Endothelial cell of umbilical vein (primary cell): ENCODE measurements around the gene ADARB2. TPM values are rescaled to one million over a fixed set of nuclear protein-coding genes. Genes with fewer than 3 reads are reported as not detected.
"Not testable (repeated sequence)": the region's sequence is repeated elsewhere in the genome, so short reads cannot be mapped to it uniquely, and the experiment has no call there.

Experiments
- BruUV-seq: library from RNA; stranded (reverse); fragments of 400-500 nt; replicated peaks from 2 replicates; lab custom pipeline; 2021; lab: Mats Ljungman, UMichigan
- CTCF ChIA-PET: fragments of 300-600, 350-600 bp; sonication (Branson Sonifier 250); formaldehyde crosslinking; loops from one replicate; lab custom pipeline; 2021; ENCODE audit warnings: antibody characterized with exemption, inconsistent platforms; lab: Charles Lee
- POLR2A ChIA-PET: fragments of 300-600, 350-600 bp; sonication (Branson Sonifier 250); formaldehyde crosslinking; loops from one replicate; lab custom pipeline; 2021; ENCODE audit warnings: antibody characterized with exemption, inconsistent platforms; lab: Charles Lee
- DNase-seq: peaks from one replicate; pipeline ENCODE4 v3.0.0-alpha.2; 2011; ENCODE audit warnings: low read depth, low spot score
- FAIRE-seq: peaks from 2 replicates; lab custom pipeline; 2011; peaks lifted over from hg19 to GRCh38; lab: Jason Lieb, UNC
- H2AFZ ChIP-seq: 2 replicates; pipeline ENCODE4 v1.6.0; 2012; ENCODE audit warnings: low read depth, low read length, control low read depth, inconsistent platforms
- H3K27ac ChIP-seq: 2 replicates; pipeline ENCODE4 v1.5.1; 2011; ENCODE audit warnings: low read depth, mild to moderate bottlenecking, control low read depth, low read length, moderate library complexity; ENCODE audit not compliant: insufficient read depth
- H3K27me3 ChIP-seq, 2 experiments: 2 replicates each; pipeline versions ENCODE4 v1.6.0 to v1.6.1; 2011; ENCODE audit warnings: low read length in 2 of 2, mixed read lengths in 1 of 2; ENCODE audit not compliant: control insufficient read depth in 2 of 2, insufficient read depth in 2 of 2
- H3K36me3 ChIP-seq, 2 experiments: 2 replicates in 1 of 2; 3 replicates in 1 of 2; pipeline ENCODE4 v1.5.1; 2011; ENCODE audit warnings: low read length in 2 of 2, mild to moderate bottlenecking in 1 of 2, moderate library complexity in 1 of 2; ENCODE audit not compliant: control insufficient read depth in 2 of 2, insufficient read depth in 2 of 2; ENCODE audit errors: extremely low read depth in 1 of 2
- H3K4me1 ChIP-seq: 3 replicates; pipeline ENCODE4 v1.5.1; 2011; ENCODE audit warnings: mild to moderate bottlenecking, low read length; ENCODE audit not compliant: control insufficient read depth, insufficient read depth; ENCODE audit errors: extremely low read depth
- H3K4me2 ChIP-seq: 2 replicates; pipeline ENCODE4 v1.6.1; 2011; ENCODE audit warnings: low read length, control low read depth, mixed read lengths; ENCODE audit not compliant: insufficient read depth
- H3K4me3 ChIP-seq, 3 experiments: fragments of 200-600 bp in 1 of 3; sonication (generic), shearing (Covaris generic) in 1 of 3; replicated peaks in 1 of 3; 2 replicates each; pipeline ENCODE4 v1.5.1; 2011 to 2016; ENCODE audit warnings: control low read depth in 3 of 3, low read length in 3 of 3, mild to moderate bottlenecking in 2 of 3, inconsistent platforms in 1 of 3, low read depth in 1 of 3, moderate library complexity in 1 of 3; ENCODE audit not compliant: insufficient read depth in 1 of 3
- H3K79me2 ChIP-seq: 2 replicates; pipeline ENCODE4 v1.6.0; 2012; ENCODE audit warnings: low read length, inconsistent platforms; ENCODE audit not compliant: control insufficient read depth, insufficient read depth
- H3K9ac ChIP-seq: replicated peaks from 2 replicates; pipeline ENCODE3; 2011; ENCODE audit warnings: low read length, control low read depth; ENCODE audit not compliant: insufficient read depth; ENCODE audit errors: extremely low read depth
- H3K9me1 ChIP-seq: replicated peaks from 3 replicates; pipeline ENCODE4 v1.6.0; 2011; ENCODE audit warnings: mild to moderate bottlenecking, low read length; ENCODE audit not compliant: control insufficient read depth, insufficient read depth; ENCODE audit errors: extremely low read depth
- H3K9me3 ChIP-seq: replicated peaks from 2 replicates; pipeline ENCODE4 v1.5.1; 2012; ENCODE audit warnings: low read length, inconsistent platforms; ENCODE audit not compliant: control insufficient read depth, insufficient read depth
- H4K20me1 ChIP-seq: replicated peaks from 2 replicates; pipeline ENCODE3; 2011; ENCODE audit warnings: mild to moderate bottlenecking, low read length; ENCODE audit not compliant: control insufficient read depth, insufficient read depth; ENCODE audit errors: extremely low read depth
- CTCF ChIP-seq, 2 donors: IDR thresholded peaks; 1 replicate in 1 of 2; 2 replicates in 1 of 2; pipeline ENCODE4 v1.5.1; 2011; ENCODE audit warnings: low read length in 2 of 2, mild to moderate bottlenecking in 2 of 2, moderate library complexity in 2 of 2, control low read depth in 1 of 2, inconsistent platforms in 1 of 2, low read depth in 1 of 2; ENCODE audit not compliant: insufficient read depth in 1 of 2; ENCODE audit errors: extremely low read depth in 1 of 2
- EZH2 ChIP-seq: IDR thresholded peaks from 2 replicates; pipeline ENCODE4 v1.6.1; 2012; ENCODE audit warnings: borderline replicate concordance, low read depth, mild to moderate bottlenecking, moderate library complexity, low read length, inconsistent platforms; ENCODE audit not compliant: severe bottlenecking
- MAX ChIP-seq: IDR thresholded peaks from 2 replicates; pipeline ENCODE4 v1.6.1; 2011; ENCODE audit not compliant: insufficient read depth, insufficient read length
- POLR2A ChIP-seq: IDR thresholded peaks from 2 replicates; pipeline ENCODE4 v1.6.1; 2012; ENCODE audit warnings: low read depth, mild to moderate bottlenecking, control low read depth, low read length
- POLR2AphosphoS5 ChIP-seq: IDR thresholded peaks from 2 replicates; pipeline ENCODE4 v1.6.1; 2012; ENCODE audit warnings: low read depth, mild to moderate bottlenecking, control low read depth, low read length, moderate library complexity; ENCODE audit not compliant: insufficient read depth
- dilution Hi-C: fragments of 300-500 bp; cut with MboI; formaldehyde crosslinking; loops from one replicate; pipeline ENCODE4 v1.15.0; 2019; ENCODE audit warnings: low sequenced_read_pairs; ENCODE audit not compliant: extremely low pct_ligation_motif_present
- intact Hi-C: fragments of 100-400 bp; cut with micrococcal nuclease; formaldehyde crosslinking; loops from one replicate; pipeline ENCODE4 v1.10.0; 2022
- polyA plus RNA-seq, 4 experiments: library from polyadenylated mRNA; depleted of rRNA in 3 of 4; stranded (reverse) in 3 of 4; unstranded in 1 of 4; fragments of >200 nt; gene quantifications; 2 replicates each; pipeline versions ENCODE4 v1.2.1 to v1.2.3, GENCODE V29; 2011 to 2012; ENCODE audit warnings: missing spikeins in 1 of 4
- total RNA-seq: library from RNA; stranded (reverse); gene quantifications from 2 replicates; pipeline ENCODE4 v1.2.3, GENCODE V29; 2021

The ADARB2 gene
- total and polyA plus RNA-seq, 2 donors (not counting 3 experiments of a cell fraction or from before 2014, with no cell fraction given): not detected

- Histone ChIP-seq H3K27me3 (no peaks in the 10 kb centered on the region), H3K9me3 (no peaks in the 10 kb centered on the region), H3K4me2 (no peak overlapping the region), H3K36me3 (no peaks in the 10 kb centered on the region), H4K20me1 (no peaks in the 10 kb centered on the region), H3K9ac (no peak overlapping the region), H3K4me3 (no peak overlapping the region), H3K27ac (no peak overlapping the region), H2AFZ (no peak overlapping the region), H3K9me1 (no peaks in the 10 kb centered on the region), H3K4me1 (no peaks in the 10 kb centered on the region), H3K79me2 (no peaks in the 10 kb centered on the region)
- ChIA-PET CTCF (no interaction called here), POLR2A (no interaction called here)
- no peak for DNase-seq
- BruUV-seq: no TSS peak
- intact Hi-C loops: no loop called here
- dilution Hi-C loops: no loop called here
- FAIRE-seq: no peak
- TF ChIP-seq POLR2AphosphoS5 (no peak), POLR2A (no peak)
These were observed 381.0 kb downstream of the ADARB2 start for GRCh38 chr10:1356349-1356748.

GRCh38 chr10:1354809-1355710 is 382.3 kb downstream of the ADARB2 start:
- no peak overlapping the region for H3K9ac ChIP-seq
- no peaks in the 10 kb centered on the region for H3K79me2 ChIP-seq
- CTCF ChIA-PET: no interaction called here
- H3K27me3 ChIP-seq: no peaks in the 10 kb centered on the region
- H3K27ac ChIP-seq: no peak overlapping the region
- dilution Hi-C loops (no loop called here), intact Hi-C loops (no loop called here)
- no TSS peak for BruUV-seq
- DNase-seq (no peak), FAIRE-seq (no peak)
- no peaks in the 10 kb centered on the region for H3K36me3 ChIP-seq
- no peak overlapping the region for H2AFZ ChIP-seq
- no peaks in the 10 kb centered on the region for H3K9me3 ChIP-seq
- H3K4me1 ChIP-seq: no peaks in the 10 kb centered on the region
- H3K4me2 ChIP-seq: no peak overlapping the region
- no peaks in the 10 kb centered on the region for H3K9me1 ChIP-seq
- TF ChIP-seq CTCF (IDR thresholded peaks at IDR 0.05; ENCODE audit: extremely low read depth in 1 of 2, insufficient read depth in 1 of 2, low read depth in 1 of 2, low read length in 2 of 2) (no peak), POLR2AphosphoS5 (no peak), EZH2 (no peak), POLR2A (no peak), MAX (no peak)
- H4K20me1 ChIP-seq: no peaks in the 10 kb centered on the region
- H3K4me3 ChIP-seq: no peak overlapping the region
- POLR2A ChIA-PET: no interaction called here

- H3K4me1 ChIP-seq, H3K4me3 ChIP-seq, H3K4me2 ChIP-seq, DNase-seq, dilution Hi-C loops, CTCF ChIA-PET, H3K79me2 ChIP-seq, BruUV-seq, H3K27me3 ChIP-seq, H2AFZ ChIP-seq, H3K9me1 ChIP-seq, H3K9ac ChIP-seq, H4K20me1 ChIP-seq, H3K27ac ChIP-seq, POLR2A ChIA-PET, H3K9me3 ChIP-seq, intact Hi-C loops, FAIRE-seq, H3K36me3 ChIP-seq: not testable (repeated sequence)
These were observed 385.0 kb downstream of the ADARB2 start for GRCh38 chr10:1352296-1352695.
